OCI-LY1 (cell line): ENCODE data around the gene NCEH1.

ENCODE experiments used
- H2AFZ ChIP-seq: fragments of 200-600 bp; sonication (generic), shearing (Covaris generic); 2 replicates; pipeline ENCODE4 v1.6.0; 2014; ENCODE audit warnings: antibody characterized with exemption, mild to moderate bottlenecking, low read length
- H3F3A ChIP-seq: fragments of 200-600 bp; sonication (generic), shearing (Covaris generic); 2 replicates; pipeline ENCODE4 v1.6.0; 2014; ENCODE audit warnings: mild to moderate bottlenecking, antibody characterized with exemption, low read length, moderate library complexity; ENCODE audit not compliant: insufficient read depth
- H3K27ac ChIP-seq: fragments of 200-600 bp; sonication (generic); 2 replicates; pipeline ENCODE4 v1.5.1; 2014; ENCODE audit warnings: low read length, mixed run types, mild to moderate bottlenecking, low read depth; ENCODE audit not compliant: poor library complexity, severe bottlenecking
- H3K27me3 ChIP-seq: fragments of 200-600 bp; sonication (generic); 2 replicates; pipeline ENCODE4 v1.6.0; 2014; ENCODE audit warnings: antibody characterized with exemption, mild to moderate bottlenecking, low read length, moderate library complexity; ENCODE audit not compliant: insufficient read depth
- H3K36me3 ChIP-seq: fragments of 200-600 bp; sonication (generic); 2 replicates; pipeline ENCODE4 v1.6.1; 2014; ENCODE audit warnings: mild to moderate bottlenecking, antibody characterized with exemption, low read length, moderate library complexity, mixed read lengths; ENCODE audit not compliant: insufficient read depth
- H3K4me1 ChIP-seq: fragments of 200-600 bp; sonication (generic); 2 replicates; pipeline ENCODE4 v1.5.1; 2014; ENCODE audit warnings: mild to moderate bottlenecking, low read length, moderate library complexity; ENCODE audit not compliant: insufficient read depth, severe bottlenecking
- H3K4me2 ChIP-seq: fragments of 200-600 bp; sonication (generic), shearing (Covaris generic); 2 replicates; pipeline ENCODE4 v1.6.1; 2014; ENCODE audit warnings: low read length
- H3K4me3 ChIP-seq: fragments of 200-600 bp; sonication (generic); 2 replicates; pipeline ENCODE4 v1.5.1; 2014; ENCODE audit warnings: low read length, low read depth, mild to moderate bottlenecking, mixed read lengths; ENCODE audit not compliant: poor library complexity, severe bottlenecking
- H3K79me2 ChIP-seq: fragments of 200-600 bp; shearing (Covaris generic); 2 replicates; pipeline ENCODE4 v1.6.1; 2016; ENCODE audit warnings: mixed run types, low read length, mixed read lengths; ENCODE audit not compliant: insufficient read depth
- H3K9ac ChIP-seq: fragments of 200-600 bp; sonication (generic), shearing (Covaris generic); 2 replicates; pipeline ENCODE4 v1.6.1; 2014; ENCODE audit warnings: mild to moderate bottlenecking, low read length, mixed read lengths
- H3K9me2 ChIP-seq: fragments of 200-600 bp; sonication (generic), shearing (Covaris generic); 2 replicates; pipeline ENCODE4 v1.6.1; 2014; ENCODE audit warnings: low read depth, mild to moderate bottlenecking, low read length, mixed read lengths
- H3K9me3 ChIP-seq: fragments of 200-600 bp; shearing (Covaris generic); 2 replicates; pipeline ENCODE4 v1.6.1; 2014; ENCODE audit warnings: low read length, mixed read lengths
- H4K20me1 ChIP-seq: fragments of 200-600 bp; sonication (generic), shearing (Covaris generic); 2 replicates; pipeline ENCODE4 v1.6.0; 2016; ENCODE audit warnings: mild to moderate bottlenecking, low read length; ENCODE audit not compliant: insufficient read depth
- EZH2 ChIP-seq: fragments of 200-600 bp; sonication (generic), shearing (Covaris generic); IDR thresholded peaks from 2 replicates; pipeline ENCODE4 v1.8.0; 2017; ENCODE audit warnings: borderline replicate concordance, mixed run types, mild to moderate bottlenecking, antibody characterized with exemption, low read length, moderate library complexity, mixed read lengths
- TF ChIP-seq, protein P1 (sequence below): fragments of 200-600 bp; sonication (generic), shearing (Covaris generic); IDR thresholded peaks from 2 replicates; pipeline ENCODE4 v1.5.1; 2017; ENCODE audit warnings: mild to moderate bottlenecking, antibody characterized with exemption, low read length, moderate library complexity, mixed read lengths

NCEH1 gene

DNA sequence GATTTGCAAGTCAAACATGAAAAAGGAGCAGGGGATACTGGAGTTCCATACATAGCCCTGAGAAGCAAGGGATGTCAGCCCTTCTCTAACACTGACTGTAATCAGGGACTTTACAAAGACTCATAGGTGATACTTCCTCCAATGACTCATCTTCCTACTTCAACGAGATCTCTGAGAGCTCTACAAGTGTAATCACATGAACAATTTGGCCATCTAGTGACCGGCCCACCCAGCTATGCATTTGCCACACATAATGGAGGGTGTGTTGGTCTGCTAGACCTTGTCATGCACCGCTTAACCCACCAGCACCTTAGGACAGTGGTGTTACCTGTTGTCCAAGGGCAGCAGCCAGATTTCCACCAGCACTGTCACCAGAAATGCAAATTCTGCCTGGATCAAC lies 75.3 kb downstream of the NCEH1 start:
- Histone ChIP-seq H3K36me3 (no peaks in the 10 kb centered on the region), H3K9me3 (no peaks in the 10 kb centered on the region), H3K27ac (no peak overlapping the region), H3K9ac (no peak overlapping the region), H2AFZ (no peak overlapping the region), H3K4me1 (no peaks in the 10 kb centered on the region), H3K4me3 (no peak overlapping the region), H4K20me1 (no peaks in the 10 kb centered on the region), H3F3A (no peaks in the 10 kb centered on the region), H3K9me2 (no peaks in the 10 kb centered on the region), H3K27me3 (no peaks in the 10 kb centered on the region), H3K4me2 (no peak overlapping the region), H3K79me2 (no peaks in the 10 kb centered on the region)
- TF ChIP-seq EZH2, result no peak
- TF ChIP-seq, protein P1, sequence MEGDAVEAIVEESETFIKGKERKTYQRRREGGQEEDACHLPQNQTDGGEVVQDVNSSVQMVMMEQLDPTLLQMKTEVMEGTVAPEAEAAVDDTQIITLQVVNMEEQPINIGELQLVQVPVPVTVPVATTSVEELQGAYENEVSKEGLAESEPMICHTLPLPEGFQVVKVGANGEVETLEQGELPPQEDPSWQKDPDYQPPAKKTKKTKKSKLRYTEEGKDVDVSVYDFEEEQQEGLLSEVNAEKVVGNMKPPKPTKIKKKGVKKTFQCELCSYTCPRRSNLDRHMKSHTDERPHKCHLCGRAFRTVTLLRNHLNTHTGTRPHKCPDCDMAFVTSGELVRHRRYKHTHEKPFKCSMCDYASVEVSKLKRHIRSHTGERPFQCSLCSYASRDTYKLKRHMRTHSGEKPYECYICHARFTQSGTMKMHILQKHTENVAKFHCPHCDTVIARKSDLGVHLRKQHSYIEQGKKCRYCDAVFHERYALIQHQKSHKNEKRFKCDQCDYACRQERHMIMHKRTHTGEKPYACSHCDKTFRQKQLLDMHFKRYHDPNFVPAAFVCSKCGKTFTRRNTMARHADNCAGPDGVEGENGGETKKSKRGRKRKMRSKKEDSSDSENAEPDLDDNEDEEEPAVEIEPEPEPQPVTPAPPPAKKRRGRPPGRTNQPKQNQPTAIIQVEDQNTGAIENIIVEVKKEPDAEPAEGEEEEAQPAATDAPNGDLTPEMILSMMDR, result no peak

DNA sequence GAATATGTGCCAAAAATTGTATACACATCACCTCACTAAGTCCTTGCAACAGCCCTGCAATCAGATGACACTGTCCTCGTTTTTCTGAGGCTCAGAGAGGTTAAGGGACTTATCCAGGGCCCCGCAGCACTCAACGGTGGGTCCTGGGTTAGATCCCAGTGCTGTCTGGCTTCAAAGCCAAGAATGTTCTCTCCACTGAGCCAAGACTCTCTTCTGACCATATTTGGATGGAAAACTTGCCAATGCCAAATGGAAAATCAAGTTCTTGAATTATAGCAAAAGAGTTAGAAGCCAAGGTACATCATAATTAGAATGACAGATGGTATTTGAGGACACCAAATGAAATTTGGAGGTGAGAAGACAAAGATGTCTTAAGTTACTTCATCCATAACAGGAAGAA lies 75.9 kb downstream of the NCEH1 start:
- Histone ChIP-seq H3K36me3 (no peaks in the 10 kb centered on the region), H3K9me3 (no peaks in the 10 kb centered on the region), H3K4me2 (no peak overlapping the region), H2AFZ (no peak overlapping the region), H3K79me2 (no peaks in the 10 kb centered on the region), H3K27ac (no peak overlapping the region), H3K4me3 (no peak overlapping the region), H3K4me1 (no peaks in the 10 kb centered on the region), H4K20me1 (no peaks in the 10 kb centered on the region), H3K9ac (no peak overlapping the region), H3K27me3 (no peaks in the 10 kb centered on the region), H3K9me2 (no peaks in the 10 kb centered on the region), H3F3A (no peaks in the 10 kb centered on the region)
- TF ChIP-seq, protein P1, result no peak
- TF ChIP-seq EZH2, result no peak

DNA sequence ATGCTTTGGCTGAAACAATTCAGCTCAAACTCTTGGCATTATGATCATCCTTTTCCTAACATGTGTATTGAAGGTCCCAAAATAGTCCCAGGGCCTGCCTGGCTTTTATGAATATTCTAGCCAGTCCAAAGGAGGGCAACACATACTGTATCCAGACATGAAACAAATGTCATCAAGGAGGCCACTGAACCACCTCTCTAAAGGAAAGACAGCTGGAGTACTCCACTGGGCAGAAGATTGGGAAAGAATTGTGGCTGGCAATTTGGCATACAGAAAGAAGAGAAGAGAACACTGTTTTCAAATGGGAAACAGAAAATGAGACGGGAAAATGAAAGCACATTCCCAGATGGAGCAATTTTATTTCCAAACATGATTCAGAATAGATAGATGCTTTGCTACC lies 80.6 kb downstream of the NCEH1 start:
- Histone ChIP-seq H3K9ac (no peak overlapping the region), H3K36me3 (no peaks in the 10 kb centered on the region), H3K4me1 (no peaks in the 10 kb centered on the region), H3K27ac (no peak overlapping the region), H3F3A (no peaks in the 10 kb centered on the region), H3K79me2 (no peaks in the 10 kb centered on the region), H3K9me3 (no peaks in the 10 kb centered on the region), H4K20me1 (no peaks in the 10 kb centered on the region), H3K27me3 (no peaks in the 10 kb centered on the region), H3K9me2 (no peaks in the 10 kb centered on the region), H3K4me3 (no peak overlapping the region), H2AFZ (no peak overlapping the region), H3K4me2 (no peak overlapping the region)
- no peak for TF ChIP-seq EZH2
- TF ChIP-seq, protein P1, result no peak
